ENCODE results near the gene AHNAK2.
"Not testable (repeated sequence)": the region's sequence is repeated elsewhere in the genome, so short reads cannot be mapped to it uniquely, and the experiment has no call there.

AHNAK2 gene

DNA sequence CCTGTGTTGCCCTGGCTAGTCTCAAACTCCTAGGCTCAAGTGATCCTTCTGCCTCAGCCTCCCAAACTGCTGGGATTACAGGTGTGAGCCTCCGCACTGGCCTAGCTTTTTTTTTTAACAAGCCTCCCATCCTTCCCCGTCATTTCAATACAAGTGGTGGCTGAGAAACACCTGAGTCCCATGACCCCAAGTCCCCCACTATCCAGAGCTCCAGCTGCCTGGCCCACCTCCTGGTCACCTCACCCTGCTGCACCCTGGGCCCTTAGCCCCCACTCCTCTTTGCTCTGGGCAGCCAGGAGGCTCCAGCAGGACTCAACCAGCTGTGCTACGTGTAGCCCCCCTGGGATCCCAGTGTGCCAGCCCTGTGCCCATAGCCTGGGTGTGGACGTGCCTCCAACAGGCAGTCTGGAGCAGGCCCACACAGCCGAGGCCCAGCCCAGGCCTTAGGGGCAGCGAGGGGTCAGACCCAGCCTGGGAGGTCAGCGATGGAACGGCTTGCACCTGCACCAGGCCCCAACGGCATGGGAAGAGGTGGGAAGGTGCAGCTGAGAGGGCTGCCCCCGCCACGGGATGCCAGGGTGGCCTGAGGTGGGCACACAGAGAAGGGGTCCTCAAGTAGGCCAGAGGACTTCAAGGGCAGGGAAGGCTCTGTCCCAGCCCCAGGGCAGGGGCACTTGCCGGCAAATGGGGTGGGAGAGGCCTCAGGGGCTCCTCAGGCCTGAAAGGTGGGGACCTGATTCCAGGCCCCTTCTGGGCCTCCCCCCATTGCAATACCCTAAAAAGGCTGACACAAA lies 6.5 kb downstream of the AHNAK2 start:
- DNase-seq = no peak

GRCh38 chr14:104970231-104971068 lies 7.7 kb downstream of the AHNAK2 start:
- no peak for DNase-seq

DNA sequence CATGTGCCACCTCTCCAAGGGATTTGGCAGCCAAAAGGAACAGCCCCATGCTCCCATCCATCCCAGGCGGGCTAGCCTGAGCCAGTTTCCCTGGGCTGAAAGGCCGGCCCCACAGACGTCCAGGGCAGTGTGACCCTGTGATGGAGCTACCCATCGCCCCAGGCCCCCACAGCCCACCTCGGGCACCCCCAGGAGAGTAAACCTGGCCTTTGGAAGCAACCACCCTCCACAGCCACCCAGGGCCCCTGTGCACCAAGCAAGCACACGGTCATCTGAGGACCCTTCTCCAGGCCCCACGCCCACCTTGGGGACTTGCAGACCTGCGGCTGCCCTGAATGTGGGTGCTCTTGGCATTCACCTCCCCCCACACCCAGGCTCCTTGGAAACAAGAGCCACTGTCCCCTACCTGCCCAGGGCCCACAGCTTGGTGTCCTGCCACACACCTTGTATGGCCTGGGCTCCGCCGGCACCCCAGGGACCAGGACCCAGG lies 8.4 kb downstream of the AHNAK2 start:
- no peak for DNase-seq

- no peak for DNase-seq
These were observed 9.4 kb downstream of the AHNAK2 start for GRCh38 chr14:104968541-104969401.

- no peak for DNase-seq
These were observed 10.0 kb downstream of the AHNAK2 start for GRCh38 chr14:104968153-104968527.

GRCh38 chr14:104967386-104968152 lies 10.6 kb downstream of the AHNAK2 start:
- no peak for DNase-seq

GRCh38 chr14:104966981-104967385 lies 11.2 kb downstream of the AHNAK2 start:
- no peak for DNase-seq

DNA sequence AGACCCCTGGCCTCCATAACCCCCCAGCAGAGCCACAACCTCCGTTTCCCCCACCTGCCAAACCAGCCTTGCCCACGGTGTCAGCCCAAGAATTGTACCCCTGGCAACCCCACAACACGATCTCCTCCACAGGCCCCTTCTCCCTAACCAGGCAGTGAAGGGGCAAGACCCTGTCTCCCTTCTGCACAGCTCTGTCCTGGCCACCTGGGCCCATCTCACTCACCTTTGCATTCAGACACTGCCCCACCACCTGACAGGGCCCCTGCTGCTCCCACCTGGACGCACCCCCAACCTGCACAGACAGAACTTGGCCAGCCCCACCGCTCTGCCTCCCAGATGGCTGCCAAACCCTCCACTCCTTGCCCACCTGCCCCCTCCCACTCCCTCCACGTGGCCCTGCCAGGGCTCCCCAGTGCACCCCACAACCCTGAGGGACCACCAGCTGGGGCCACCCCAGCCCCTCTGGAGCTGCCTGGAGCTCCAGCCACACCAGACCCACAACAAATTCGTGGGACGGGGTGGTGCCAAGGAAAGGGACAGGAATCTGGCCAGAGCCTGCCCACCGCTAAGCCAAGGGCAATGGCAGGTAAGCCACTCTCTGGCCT lies 11.8 kb downstream of the AHNAK2 start:
- DNase-seq = no peak

DNA sequence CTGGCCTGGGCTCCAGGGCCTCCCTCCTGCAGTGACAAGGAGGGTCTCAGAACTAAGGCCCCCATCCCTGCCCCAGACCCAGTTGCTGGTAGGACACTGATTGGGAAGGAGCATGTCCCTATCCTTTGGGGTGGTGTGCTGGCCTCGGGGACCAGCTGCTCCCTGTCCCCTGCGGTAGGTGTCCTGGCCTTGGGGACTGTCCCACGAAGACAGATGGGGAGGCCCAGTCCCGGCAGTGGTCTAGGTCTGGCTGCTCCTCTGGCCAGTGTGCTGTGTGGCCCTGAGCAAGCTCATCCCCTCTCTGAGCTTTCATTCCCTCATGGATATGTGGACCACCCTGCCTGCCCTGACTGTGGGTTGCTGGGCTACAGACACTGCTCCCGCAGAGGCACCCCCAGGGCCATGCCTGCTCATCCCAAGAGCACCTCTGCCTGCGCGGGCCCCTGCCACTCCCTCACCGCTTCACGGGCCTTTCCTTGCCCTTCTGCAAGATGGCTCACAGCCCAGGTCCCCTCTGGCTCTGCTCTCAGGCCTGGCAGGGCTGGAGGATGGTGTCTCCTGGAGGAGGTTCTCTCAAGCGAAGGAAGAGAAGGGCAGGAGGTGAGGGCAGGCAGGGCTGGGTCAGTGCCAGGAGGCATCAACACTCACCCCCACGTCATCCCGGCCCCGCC lies 12.5 kb downstream of the AHNAK2 start:
- DNase-seq = no peak

- DNase-seq = no peak
These were observed 13.6 kb downstream of the AHNAK2 start for GRCh38 chr14:104964546-104964945.

DNA sequence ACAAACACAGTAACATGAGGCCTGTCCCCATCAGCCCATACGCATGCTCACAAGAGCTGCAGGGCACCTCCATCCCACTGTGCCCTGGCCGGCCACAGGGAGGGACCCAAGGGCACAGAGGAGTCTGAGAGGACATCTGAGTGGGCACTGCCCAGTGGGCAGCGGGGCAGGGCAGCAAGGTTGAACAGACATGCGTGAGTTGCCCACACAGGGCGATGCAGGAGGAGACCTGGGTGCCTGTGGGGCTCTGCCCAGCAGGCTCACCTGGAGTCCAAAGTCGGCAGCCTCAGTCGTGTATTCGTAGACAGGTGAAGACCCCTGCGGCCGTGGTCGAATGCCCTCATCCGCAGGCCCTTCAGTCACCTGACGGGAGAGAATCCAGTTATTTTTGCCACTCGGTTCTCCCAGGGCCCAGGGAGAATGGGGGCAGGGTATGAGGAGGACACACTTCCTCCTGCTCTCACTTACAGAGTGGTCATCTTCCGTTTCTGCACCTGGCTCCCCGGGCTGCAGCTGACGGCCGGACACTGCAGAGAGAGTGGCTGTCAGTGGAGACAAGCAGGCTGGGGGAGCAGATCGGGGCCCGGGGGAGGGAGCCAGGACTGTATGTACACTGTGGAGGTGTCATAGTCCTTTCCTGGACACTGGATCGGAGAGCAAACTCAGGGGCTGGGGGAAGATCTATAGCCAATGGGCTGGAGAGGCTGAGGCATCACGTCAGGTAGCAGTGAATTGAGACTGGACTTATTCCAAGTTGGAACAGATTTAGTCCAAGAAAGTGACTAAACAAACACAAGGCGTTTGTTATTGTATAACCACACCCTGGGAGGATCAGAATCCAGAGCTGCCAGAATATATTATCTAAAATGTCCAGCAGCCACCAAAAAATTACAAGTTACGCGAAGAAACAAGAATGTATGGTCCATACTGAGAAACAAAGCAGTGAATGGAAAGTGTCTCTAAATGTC lies 20.7 kb downstream of the AHNAK2 start:
- DNase-seq = no peak

DNA sequence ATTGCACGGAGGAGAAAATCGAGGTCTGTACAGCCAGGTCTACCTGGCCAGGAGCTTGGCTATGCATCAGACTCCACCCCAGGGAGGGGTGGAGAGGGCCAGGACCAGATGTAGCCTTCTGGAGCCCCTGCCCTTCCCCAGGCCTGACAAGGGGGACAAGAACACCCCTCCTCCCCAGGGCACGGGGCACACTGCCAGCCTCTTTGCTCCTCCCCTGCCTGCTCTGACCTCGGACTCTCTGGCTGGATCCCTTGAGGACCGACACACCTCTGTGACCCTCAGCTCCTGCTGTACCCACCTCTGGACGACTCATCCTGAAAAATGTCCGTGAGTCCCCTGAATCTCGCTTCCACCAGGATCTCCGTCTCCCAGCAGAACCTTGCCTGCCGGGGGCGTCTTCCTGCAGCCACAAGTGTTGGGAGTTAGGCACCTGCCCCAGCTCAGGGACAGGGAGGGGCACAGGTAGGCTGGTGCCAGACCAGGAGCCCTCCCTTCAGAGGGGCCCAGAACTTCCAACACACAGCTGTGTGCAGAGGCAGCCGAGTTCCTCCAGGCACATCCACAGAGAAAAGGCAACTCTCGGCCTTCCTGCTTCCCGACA lies 21.8 kb downstream of the AHNAK2 start:
- DNase-seq = no peak

DNA sequence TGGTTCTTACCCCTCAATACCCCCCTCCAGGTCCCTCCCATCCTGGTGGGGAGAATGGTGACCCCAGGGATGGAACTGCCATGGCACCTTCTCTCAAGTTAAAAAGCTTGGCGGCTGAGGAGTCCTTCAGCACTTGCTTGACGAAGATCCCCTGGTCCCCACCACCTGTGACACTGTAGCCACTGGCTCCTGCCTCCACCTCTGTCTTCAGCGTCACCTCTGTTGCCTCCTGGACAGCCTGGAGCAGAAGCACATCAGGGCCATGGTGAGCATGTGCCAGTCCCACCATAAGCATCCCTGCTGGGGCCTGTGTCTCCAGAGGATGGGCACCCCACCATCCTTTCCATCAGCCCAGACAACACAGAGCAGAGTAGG lies 22.8 kb downstream of the AHNAK2 start:
- no peak for DNase-seq

GRCh38 chr14:104954746-104955395 lies 23.3 kb downstream of the AHNAK2 start:
- DNase-seq = no peak

DNA sequence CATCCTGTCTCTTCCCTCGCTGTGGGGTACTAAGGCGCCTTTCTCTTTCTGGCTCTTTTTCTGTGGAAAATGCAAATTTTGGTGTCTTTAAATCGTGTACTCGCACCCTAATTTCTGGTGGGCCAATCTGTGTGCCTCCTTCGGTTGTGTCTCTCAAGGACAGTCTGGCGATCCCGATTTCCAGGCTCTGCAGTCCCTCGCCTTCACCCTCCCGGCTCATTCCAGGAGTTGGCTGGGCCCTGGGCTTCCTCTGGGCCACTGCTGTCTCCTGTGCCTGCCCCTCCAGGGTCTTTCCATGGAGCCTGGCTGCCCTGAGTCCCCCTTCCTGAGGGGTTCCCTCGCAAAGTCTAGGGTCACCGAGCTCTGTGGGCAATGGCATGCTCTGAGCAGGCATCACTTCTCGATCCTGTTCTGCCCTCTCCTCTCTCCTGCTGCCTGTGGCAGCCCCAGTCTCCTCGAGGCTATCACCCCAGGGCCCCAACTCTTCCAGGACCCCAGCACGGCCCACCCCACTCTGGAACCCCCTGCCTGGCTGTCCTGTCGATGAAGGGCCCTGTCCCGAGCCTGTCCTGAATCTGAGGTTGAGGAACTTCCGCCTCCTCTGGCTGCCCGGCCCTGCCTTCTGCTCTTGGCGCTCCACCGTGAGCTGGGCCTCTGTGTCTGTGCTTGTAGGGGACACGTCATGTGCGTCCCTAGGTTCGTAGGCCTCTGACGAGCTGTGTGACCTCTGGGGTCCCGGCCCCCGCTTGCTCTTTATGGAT lies 24.1 kb downstream of the AHNAK2 start:
- no peak for DNase-seq

DNA sequence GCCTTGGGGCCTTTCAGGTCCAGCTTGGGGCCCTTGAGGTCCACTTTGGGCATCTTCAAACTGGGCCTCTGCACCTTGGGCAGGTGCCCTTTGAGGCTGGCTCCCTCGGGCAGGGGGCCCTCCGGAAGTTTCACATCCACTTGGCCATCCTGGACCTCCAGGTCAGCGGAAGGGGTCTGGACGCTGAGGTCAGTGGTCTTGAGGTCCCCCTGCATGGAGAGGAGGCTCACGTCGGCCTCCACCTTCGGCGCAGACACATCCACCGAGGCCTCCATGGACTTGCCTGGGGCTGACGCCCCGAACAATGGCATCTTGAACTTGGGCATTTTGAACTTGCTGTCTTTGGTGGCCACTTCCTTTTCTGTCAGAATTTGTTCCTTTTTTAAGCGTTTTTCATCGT lies 25.1 kb downstream of the AHNAK2 start:
- no peak for DNase-seq

DNA sequence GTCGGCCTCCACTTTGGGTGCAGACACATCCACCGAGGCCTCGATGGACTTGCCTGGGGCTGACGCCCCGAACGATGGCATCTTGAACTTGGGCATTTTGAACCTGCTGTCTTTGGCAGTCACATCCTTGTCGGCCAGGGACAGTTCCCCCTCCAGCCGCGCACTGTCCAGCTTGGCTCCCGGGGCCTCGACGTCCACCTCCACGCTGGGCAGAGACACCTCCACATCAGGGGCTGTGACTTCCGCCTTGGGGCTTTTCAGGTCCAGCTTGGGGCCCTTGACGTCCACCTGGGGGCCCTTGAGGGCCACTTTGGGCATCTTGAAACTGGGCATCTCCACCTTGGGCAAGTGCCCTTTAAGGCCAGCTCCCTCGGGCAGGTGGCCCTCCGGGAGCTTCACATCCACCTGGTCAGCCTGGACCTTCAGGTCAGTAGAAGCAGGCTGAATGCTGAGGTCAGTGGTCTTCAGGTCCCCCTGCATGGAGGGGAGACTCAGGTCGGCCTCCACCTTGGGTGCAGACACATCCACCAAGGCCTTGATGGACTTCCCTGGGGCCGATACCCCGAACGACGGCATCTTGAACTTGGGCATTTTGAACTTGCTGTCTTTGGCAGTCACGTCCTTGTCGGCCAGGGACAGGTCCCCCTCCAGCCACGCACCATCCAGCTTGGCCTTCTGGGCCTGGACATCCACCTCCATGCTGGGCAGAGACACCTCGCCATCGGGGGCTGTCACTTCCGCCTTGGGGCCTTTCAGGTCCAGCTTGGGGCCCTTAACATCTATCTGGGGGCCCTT lies 26.1 kb downstream of the AHNAK2 start:
- not testable (repeated sequence) for DNase-seq
